Activated CD8-positive, alpha-beta memory T cell treated with anti-CD3 and anti-CD28 coated beads, Interleukin-2, amount 50 U/mL, for 24 hours (primary cell): Measurements from ENCODE around the gene SPNS2.

Experiments used
- DNase-seq: peaks from one replicate; pipeline ENCODE4 v3.0.0-alpha.2; 2020; ENCODE audit errors: extremely low read depth

SPNS2 gene

GRCh38 chr17:4588391-4588790 lies 89.7 kb downstream of the SPNS2 start:
- no peak for DNase-seq
